ENCODE data around the gene GPC6.

GRCh38 chr13:93422980-93423543 lies 196.5 kb downstream of the GPC6 start:
- no peak for TF ChIP-seq EZH2 (IDR thresholded peaks at IDR 0.05; ENCODE audit: insufficient read depth, poor library complexity, severe bottlenecking)
- no peak for TF ChIP-seq EZH2phosphoT487 (IDR thresholded peaks at IDR 0.05; ENCODE audit: insufficient read depth, low read depth)

Data from GM23248 (cell line).